DMS53 (cell line): ENCODE results near the gene MTMR2.

Source experiments
- DNase-seq: peaks from one replicate; lab custom pipeline; 2025; lab: John Stamatoyannopoulos, UW

The MTMR2 gene

DNA sequence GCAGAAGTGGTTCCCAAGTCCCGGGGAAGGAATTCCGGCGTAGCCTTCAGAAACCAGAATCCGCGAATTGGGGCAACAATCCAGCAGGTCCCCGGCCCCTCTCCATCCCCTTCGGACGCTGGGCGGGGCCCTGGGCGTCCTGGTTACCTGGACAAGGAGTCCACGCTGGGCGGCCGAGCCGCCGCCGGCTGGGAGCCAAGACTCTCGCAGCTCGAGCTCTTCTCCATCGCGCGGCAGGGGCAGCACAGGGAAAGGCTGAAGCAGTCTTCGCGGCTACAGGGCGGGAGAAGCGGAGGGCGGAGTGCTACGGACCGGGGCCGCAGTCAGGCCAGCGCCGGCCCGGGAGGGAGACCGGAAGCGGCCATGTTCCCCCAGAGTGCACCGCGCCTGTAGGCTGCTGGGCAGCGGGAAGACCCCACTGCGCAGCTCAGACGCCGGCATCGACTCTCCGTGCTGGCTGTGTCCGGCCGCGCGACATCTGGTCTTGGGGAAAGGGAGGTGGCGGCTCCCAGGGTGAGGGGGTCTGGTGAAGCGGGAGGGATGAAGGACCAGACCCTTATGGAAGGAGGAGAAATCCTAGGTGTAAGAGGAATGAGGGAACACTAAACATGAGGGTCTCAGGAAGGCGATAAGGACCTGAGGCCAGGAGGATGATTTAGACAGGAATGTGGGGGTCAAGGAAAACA, at the start of gene MTMR2:
Gene MTMR2, minus strand, starts transcription at position 380 of the 686 bp plus-strand sequence. Its CDS starts 153 bp downstream, at position 227.
- peak; percentile 90 for DNase-seq

- no peak for DNase-seq
Measured at GRCh38 chr11:95972060-95972459, 48.2 kb upstream of the MTMR2 start.

DNA sequence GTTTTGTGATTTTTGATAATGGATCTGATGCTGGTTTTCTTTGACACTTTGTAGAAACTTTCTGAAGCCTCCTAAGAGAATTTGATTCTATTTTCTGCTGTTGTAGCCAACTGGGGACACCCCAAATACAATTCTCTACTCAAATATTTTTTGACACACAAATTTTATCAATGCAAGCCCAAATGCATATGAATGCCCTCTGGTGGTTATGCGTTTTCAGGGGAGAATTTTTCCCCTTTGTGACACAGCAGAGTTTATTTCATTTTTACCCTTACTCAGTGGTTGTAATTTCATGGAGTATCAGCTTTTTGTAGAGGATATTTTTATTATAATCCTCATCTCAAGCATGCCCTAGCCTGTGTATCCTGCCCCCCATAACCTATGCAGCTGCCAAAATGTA, 44.7 kb upstream of the MTMR2 start:
- DNase-seq = peak; percentile 18

DNA sequence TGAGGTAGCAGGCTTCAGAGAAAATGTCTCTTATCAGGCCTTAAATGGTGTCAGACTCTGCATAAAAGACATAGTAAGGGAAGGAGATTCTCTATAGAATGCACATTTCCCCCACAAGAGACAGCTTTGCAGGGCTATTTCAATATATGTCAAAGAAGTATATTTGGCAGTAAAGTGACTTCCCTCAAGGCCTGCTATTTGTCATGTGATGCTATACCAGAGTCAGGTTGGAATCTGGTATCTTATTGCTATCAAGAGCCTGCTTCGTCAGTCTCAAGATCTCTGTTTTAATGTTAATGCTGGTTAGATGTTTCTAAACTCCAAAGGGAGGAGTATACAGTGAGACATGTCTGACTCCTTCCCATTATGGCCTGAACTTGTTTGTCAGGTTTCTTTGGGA, 40.4 kb upstream of the MTMR2 start:
- no peak for DNase-seq

- no peak for DNase-seq
Measured at GRCh38 chr11:95961758-95962157, 37.9 kb upstream of the MTMR2 start.

GRCh38 chr11:95950905-95951304, 27.0 kb upstream of the MTMR2 start:
- DNase-seq = no peak

DNA sequence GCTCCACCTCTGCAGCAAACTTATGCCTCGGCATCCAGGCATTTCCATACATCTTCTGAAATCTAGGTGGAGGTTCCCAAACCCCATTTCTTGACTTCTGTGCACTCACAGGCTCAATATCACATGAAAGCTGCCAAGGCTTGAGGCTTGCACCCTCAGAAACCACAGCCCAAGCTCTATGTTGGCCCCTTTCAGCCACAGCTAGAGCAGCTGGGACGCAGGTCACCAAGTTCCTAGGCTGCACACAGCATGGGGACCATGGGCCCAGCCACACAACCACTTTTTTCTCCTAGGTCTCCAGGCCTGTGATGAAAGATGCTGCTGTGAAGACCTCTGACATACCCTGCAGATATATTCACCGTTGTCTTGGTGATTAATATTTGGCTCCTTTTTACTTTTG, 24.7 kb upstream of the MTMR2 start:
- DNase-seq = no peak

- no peak for DNase-seq
Measured at GRCh38 chr11:95944623-95945022, 20.7 kb upstream of the MTMR2 start.

- no peak for DNase-seq
Measured at GRCh38 chr11:95943546-95943945, 19.6 kb upstream of the MTMR2 start.

DNA sequence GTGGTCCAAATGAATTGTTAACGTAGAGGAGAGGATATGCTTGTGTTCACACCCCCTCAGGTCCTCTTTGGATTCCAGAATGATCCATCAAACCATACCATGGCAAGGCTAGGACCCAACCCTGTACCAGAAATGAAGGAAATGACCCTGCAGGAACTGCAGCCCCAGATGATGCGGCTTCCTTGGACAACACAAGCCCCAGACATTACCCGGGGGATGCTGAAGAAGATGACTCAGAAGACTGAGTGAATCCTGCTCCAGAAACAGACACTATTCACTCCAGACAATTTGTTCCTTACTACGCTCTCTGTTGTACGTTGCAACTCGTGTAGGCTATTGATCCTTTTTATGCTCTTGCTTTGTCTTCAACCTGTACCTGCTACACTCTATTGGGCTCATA, 15.2 kb upstream of the MTMR2 start:
- DNase-seq = no peak

DNA sequence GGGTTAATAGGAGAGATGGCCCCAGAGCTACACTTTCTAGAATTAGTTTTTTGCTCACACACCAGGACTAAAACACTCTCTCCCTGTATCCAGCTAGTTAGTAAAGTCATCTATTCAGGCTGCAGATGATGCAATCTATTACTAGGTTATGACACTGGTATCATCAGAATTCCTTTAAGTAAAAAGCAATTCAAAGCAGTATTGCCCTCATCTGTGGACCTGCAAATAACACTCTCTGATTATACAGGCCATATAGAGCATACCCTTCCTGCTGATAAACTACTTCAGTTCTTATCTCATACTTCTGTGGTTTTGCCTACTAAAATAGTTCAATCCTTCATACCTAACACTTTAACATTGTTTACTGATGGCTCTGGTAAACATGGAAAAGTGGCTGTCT, 13.5 kb upstream of the MTMR2 start:
- DNase-seq = no peak

- DNase-seq = no peak
Measured at GRCh38 chr11:95933594-95933993, 9.7 kb upstream of the MTMR2 start.

DNA sequence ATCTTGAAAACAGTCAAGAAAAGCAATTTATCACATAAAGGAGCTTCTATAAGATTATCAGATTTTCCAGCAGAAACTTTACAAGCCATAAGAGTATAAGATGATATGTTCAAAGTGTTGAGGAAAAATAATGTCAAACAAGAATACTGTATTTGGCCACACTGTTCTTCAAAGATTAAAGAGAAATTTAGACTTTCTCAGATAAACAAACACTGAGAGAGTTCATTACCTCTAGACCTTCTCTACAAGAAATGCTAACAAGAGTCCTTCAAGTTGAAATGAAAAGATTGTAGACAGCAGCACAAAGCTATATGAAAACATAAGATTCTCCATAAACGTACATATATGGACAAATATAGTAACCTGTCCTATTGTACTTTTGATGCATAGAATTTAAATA, 8.0 kb upstream of the MTMR2 start:
- no peak for DNase-seq

DNA sequence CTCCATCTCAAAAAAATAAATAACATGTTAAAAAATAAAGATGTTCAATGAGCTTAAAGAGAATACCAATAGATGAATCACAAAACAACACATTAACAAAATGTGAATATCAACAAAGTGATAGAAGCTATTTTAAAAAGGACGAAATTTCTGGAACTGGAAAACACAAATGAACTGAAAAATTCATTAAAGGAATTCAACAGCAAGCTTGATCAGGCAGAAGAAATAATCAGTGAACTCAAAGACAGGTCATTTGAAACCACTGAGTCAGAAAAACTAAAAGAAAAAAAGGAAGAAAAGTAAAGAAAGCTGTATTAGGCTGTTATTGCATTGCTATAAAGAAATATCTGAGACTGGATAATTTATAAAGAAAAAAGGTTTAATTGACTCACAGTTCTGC, 7.0 kb upstream of the MTMR2 start:
- DNase-seq = no peak

GRCh38 chr11:95926726-95927125, 2.8 kb upstream of the MTMR2 start:
- DNase-seq = no peak

- peak; percentile 55 for DNase-seq
Measured at GRCh38 chr11:95925011-95925410, 1.1 kb upstream of the MTMR2 start.

GRCh38 chr11:95924414-95924760, 480 bp upstream of the MTMR2 start:
- DNase-seq = peak; percentile 65

GRCh38 chr11:95923439-95923727, 524 bp downstream of the MTMR2 start:
- no peak for DNase-seq

- DNase-seq = peak; percentile 34
Measured at GRCh38 chr11:95922536-95923438, 1.1 kb downstream of the MTMR2 start.

- DNase-seq = no peak
Measured at GRCh38 chr11:95922099-95922498, 1.8 kb downstream of the MTMR2 start.

DNA sequence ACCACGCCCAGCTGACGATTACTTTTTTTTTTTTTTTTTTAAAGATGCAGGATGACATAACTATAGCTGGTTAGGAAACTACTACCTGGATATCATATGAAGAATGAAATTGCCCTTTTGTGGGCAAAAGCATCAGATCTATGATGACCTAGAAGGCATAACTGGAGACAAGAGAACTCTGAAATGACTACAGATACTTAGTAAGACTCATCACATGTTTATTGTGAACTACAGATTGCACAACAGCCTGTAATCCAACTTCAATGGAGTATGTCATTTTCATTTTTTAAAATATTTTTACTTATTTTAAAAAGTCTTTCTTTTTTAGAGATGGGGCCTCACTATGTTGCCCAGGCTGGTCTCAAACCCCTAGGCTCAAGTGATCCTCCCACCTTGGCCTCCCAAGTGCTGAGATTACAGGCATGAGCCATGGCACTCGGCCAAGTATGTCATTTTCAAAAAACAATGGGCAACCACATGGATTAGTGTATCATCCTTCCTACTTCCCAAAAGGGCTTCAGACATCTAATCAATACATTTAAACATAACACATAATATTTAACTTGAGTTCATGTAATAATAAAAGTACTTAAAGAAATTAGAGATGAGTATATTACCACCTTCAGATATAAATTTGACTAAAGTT, 3.3 kb downstream of the MTMR2 start:
- DNase-seq = no peak

GRCh38 chr11:95919514-95919913, 4.4 kb downstream of the MTMR2 start:
- no peak for DNase-seq

DNA sequence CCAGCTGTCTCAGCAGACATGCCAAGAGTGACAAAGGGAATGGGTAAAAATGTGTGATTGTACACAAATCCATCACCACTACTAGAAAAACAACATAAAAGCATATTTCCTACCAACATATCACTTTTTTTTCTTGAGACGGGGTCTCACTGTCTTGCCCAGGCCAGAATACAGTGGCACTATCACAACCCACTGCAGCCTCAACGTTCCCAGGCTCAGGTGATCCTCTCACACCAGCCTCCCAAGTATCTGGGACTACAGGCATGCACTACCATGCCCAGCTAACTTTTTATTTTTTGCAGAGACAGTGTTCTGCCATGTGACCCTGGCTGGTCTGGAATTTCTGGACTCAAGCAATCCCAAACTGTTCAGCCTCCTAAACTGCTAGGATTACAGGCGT, 5.2 kb downstream of the MTMR2 start:
- no peak for DNase-seq
